Trophoblast cell (in vitro differentiated cells and primary cell): ENCODE measurements around the gene SLC35B2.

Source experiments
- DNase-seq, 2 donors: peaks; one replicate each; pipeline ENCODE4 v3.0.0-alpha.2; 2016
- H2AFZ ChIP-seq: 2 replicates; pipeline ENCODE4 v1.6.1; 2013; ENCODE audit warnings: low read length, moderate library complexity, mild to moderate bottlenecking; ENCODE audit not compliant: insufficient read depth, poor library complexity
- H2AK5ac ChIP-seq: 2 replicates; pipeline ENCODE4 v1.6.1; 2013; ENCODE audit warnings: mild to moderate bottlenecking, low read length
- H2BK120ac ChIP-seq: 2 replicates; pipeline ENCODE4 v1.6.1; 2013; ENCODE audit warnings: low read length, mild to moderate bottlenecking, moderate library complexity; ENCODE audit not compliant: insufficient read depth, poor library complexity
- H2BK12ac ChIP-seq: 2 replicates; pipeline ENCODE4 v1.6.1; 2013; ENCODE audit warnings: mild to moderate bottlenecking, low read length, moderate library complexity
- H2BK5ac ChIP-seq: 2 replicates; pipeline ENCODE4 v1.6.1; 2013; ENCODE audit warnings: low read length, low read depth, moderate library complexity, mild to moderate bottlenecking; ENCODE audit not compliant: poor library complexity
- H3K14ac ChIP-seq: 2 replicates; pipeline ENCODE4 v1.6.1; 2013; ENCODE audit warnings: mild to moderate bottlenecking, low read length
- H3K18ac ChIP-seq: 2 replicates; pipeline ENCODE4 v1.6.1; 2013; ENCODE audit warnings: mild to moderate bottlenecking, low read length
- H3K23ac ChIP-seq: 2 replicates; pipeline ENCODE4 v1.6.1; 2013; ENCODE audit warnings: low read length
- H3K27ac ChIP-seq: 2 replicates; pipeline ENCODE4 v1.5.1; 2013; ENCODE audit warnings: low read depth, mild to moderate bottlenecking, inconsistent platforms, low read length, moderate library complexity
- H3K27me3 ChIP-seq: 2 replicates; pipeline ENCODE4 v1.6.1; 2013; ENCODE audit warnings: inconsistent platforms, mild to moderate bottlenecking, low read length, moderate library complexity; ENCODE audit not compliant: insufficient read depth
- H3K36me3 ChIP-seq, 2 experiments: 1 replicate in 1 of 2; 2 replicates in 1 of 2; pipeline ENCODE4 v1.6.1; 2013; ENCODE audit warnings: low read length in 2 of 2, mild to moderate bottlenecking in 2 of 2, moderate library complexity in 1 of 2; ENCODE audit not compliant: insufficient read depth in 2 of 2, control insufficient read depth in 1 of 2
- H3K4ac ChIP-seq: 2 replicates; pipeline ENCODE4 v1.6.1; 2013; ENCODE audit warnings: low read depth, mild to moderate bottlenecking, low read length, moderate library complexity
- H3K4me1 ChIP-seq, 2 experiments: 1 replicate in 1 of 2; 2 replicates in 1 of 2; pipeline ENCODE4 v1.6.1; 2013; ENCODE audit warnings: low read length in 2 of 2, mild to moderate bottlenecking in 2 of 2, moderate library complexity in 1 of 2; ENCODE audit not compliant: insufficient read depth in 2 of 2, control insufficient read depth in 1 of 2
- H3K4me2 ChIP-seq: 2 replicates; pipeline ENCODE4 v1.6.1; 2013; ENCODE audit warnings: inconsistent platforms, mild to moderate bottlenecking, low read length, moderate library complexity
- H3K4me3 ChIP-seq: 2 replicates; pipeline ENCODE4 v1.5.1; 2013; ENCODE audit warnings: mild to moderate bottlenecking, low read depth, low read length, inconsistent platforms
- H3K79me1 ChIP-seq: one replicate; pipeline ENCODE4 v1.6.1; 2013; ENCODE audit warnings: low read length
- H3K79me2 ChIP-seq: 2 replicates; pipeline ENCODE4 v1.6.1; 2013; ENCODE audit warnings: low read length, mild to moderate bottlenecking; ENCODE audit not compliant: control insufficient read depth, insufficient read depth, poor library complexity
- H3K9ac ChIP-seq: 2 replicates; pipeline ENCODE4 v1.6.1; 2013; ENCODE audit warnings: mild to moderate bottlenecking, low read length
- H3K9me3 ChIP-seq: 2 replicates; pipeline ENCODE4 v1.6.1; 2013; ENCODE audit warnings: low read depth, mild to moderate bottlenecking, control low read depth, inconsistent platforms, low read length; ENCODE audit not compliant: insufficient read depth
- H4K12ac ChIP-seq: 2 replicates; pipeline ENCODE4 v1.6.1; 2013; ENCODE audit warnings: low read depth, mild to moderate bottlenecking, low read length, moderate library complexity
- H4K8ac ChIP-seq: 2 replicates; pipeline ENCODE4 v1.6.1; 2013; ENCODE audit warnings: low read depth, mild to moderate bottlenecking, low read length, moderate library complexity
- H4K91ac ChIP-seq: one replicate; pipeline ENCODE4 v1.6.1; 2013; ENCODE audit warnings: low read depth, mild to moderate bottlenecking, low read length, moderate library complexity
- WGBS: extraction: QIAGEN DNeasy Blood & Tissue Kit; methylation state at CpG from one replicate; pipeline ENCODE4 v1.1.7; 2013; ENCODE audit warnings: missing lambda C conversion rate; ENCODE audit not compliant: insufficient read length, insufficient coverage; ENCODE audit errors: extremely low coverage; 5-methylcytosine and 5-hydroxymethylcytosine counted together

The SLC35B2 gene

GRCh38 chr6:44228433-44228832, 28.9 kb downstream of the SLC35B2 start:
- no CpG with 5 or more reads among the region's 7 CpGs for WGBS
- H3K18ac ChIP-seq: no peak overlapping the region
- H2BK12ac ChIP-seq: no peak overlapping the region
- H3K79me1 ChIP-seq: peaks cover 24% of the 10 kb centered on the region
- no peak overlapping the region for H3K23ac ChIP-seq
- no peak overlapping the region for H3K14ac ChIP-seq
- no peak overlapping the region for H2AFZ ChIP-seq
- peaks cover 5% of the 10 kb centered on the region for H3K79me2 ChIP-seq
- H2BK5ac ChIP-seq: no peak overlapping the region
- H4K12ac ChIP-seq: no peak overlapping the region
- no peak overlapping the region for H3K4me2 ChIP-seq
- H3K4ac ChIP-seq: no peak overlapping the region
- no peak overlapping the region for H2BK120ac ChIP-seq
- no peak for DNase-seq
- no peaks in the 10 kb centered on the region for H3K27me3 ChIP-seq
- peaks cover 40 to 41% of the 10 kb centered on the region in 2 experiments for H3K36me3 ChIP-seq
- H3K9ac ChIP-seq: no peak overlapping the region
- peaks cover 48 to 63% of the 10 kb centered on the region in 2 experiments for H3K4me1 ChIP-seq
- H3K4me3 ChIP-seq: no peak overlapping the region
- no peak overlapping the region for H2AK5ac ChIP-seq
- no peak overlapping the region for H4K8ac ChIP-seq
- no peak overlapping the region for H4K91ac ChIP-seq
- no peak overlapping the region for H3K27ac ChIP-seq
- peaks cover 3% of the 10 kb centered on the region for H3K9me3 ChIP-seq

GRCh38 chr6:44228031-44228430, 29.3 kb downstream of the SLC35B2 start:
- H3K4me2 ChIP-seq: no peak overlapping the region
- peaks cover 50 to 62% of the 10 kb centered on the region in 2 experiments for H3K4me1 ChIP-seq
- no peak overlapping the region for H3K9ac ChIP-seq
- H4K12ac ChIP-seq: no peak overlapping the region
- H2AK5ac ChIP-seq: peak overlapping the region; percentile 4
- no peak overlapping the region for H3K18ac ChIP-seq
- peaks cover 3% of the 10 kb centered on the region for H3K9me3 ChIP-seq
- no peak overlapping the region for H4K91ac ChIP-seq
- H3K14ac ChIP-seq: no peak overlapping the region
- H4K8ac ChIP-seq: no peak overlapping the region
- H2BK12ac ChIP-seq: no peak overlapping the region
- H2AFZ ChIP-seq: no peak overlapping the region
- peaks cover 24% of the 10 kb centered on the region for H3K79me1 ChIP-seq
- no peak overlapping the region for H3K4me3 ChIP-seq
- peaks cover 36 to 37% of the 10 kb centered on the region in 2 experiments for H3K36me3 ChIP-seq
- H3K23ac ChIP-seq: no peak overlapping the region
- no CpG with 5 or more reads among the region's 6 CpGs for WGBS
- no peak overlapping the region for H3K4ac ChIP-seq
- no peak for DNase-seq
- H3K27ac ChIP-seq: no peak overlapping the region
- no peak overlapping the region for H2BK5ac ChIP-seq
- H3K79me2 ChIP-seq: peaks cover 5% of the 10 kb centered on the region
- no peaks in the 10 kb centered on the region for H3K27me3 ChIP-seq
- H2BK120ac ChIP-seq: no peak overlapping the region

GRCh38 chr6:44227148-44227793, 30.1 kb downstream of the SLC35B2 start:
- DNase-seq: no peak
- Histone ChIP-seq H3K79me2 (peaks cover 5% of the 10 kb centered on the region), H3K9ac (no peak overlapping the region), H3K4ac (no peak overlapping the region), H2AK5ac (no peak overlapping the region), H3K4me3 (no peak overlapping the region), H4K12ac (no peak overlapping the region), H3K36me3 (peaks cover 30 to 31% of the 10 kb centered on the region in 2 experiments), H3K23ac (no peak overlapping the region), H4K91ac (no peak overlapping the region), H3K9me3 (peaks cover 3% of the 10 kb centered on the region), H3K27ac (no peak overlapping the region), H3K4me1 (peaks cover 57 to 67% of the 10 kb centered on the region in 2 experiments), H4K8ac (no peak overlapping the region), H3K18ac (peak overlapping the region; percentile 5), H3K79me1 (peaks cover 25% of the 10 kb centered on the region), H2BK5ac (no peak overlapping the region), H3K27me3 (no peaks in the 10 kb centered on the region), H3K14ac (peak overlapping the region; percentile 7), H3K4me2 (no peak overlapping the region), H2AFZ (no peak overlapping the region), H2BK12ac (no peak overlapping the region), H2BK120ac (no peak overlapping the region)
- WGBS: no CpG with 5 or more reads among the region's 7 CpGs

- H3K14ac ChIP-seq: peak overlapping the region; percentile 64
- no peak overlapping the region for H3K9ac ChIP-seq
- H2BK5ac ChIP-seq: no peak overlapping the region
- no peak overlapping the region for H4K12ac ChIP-seq
- peak overlapping the region; percentile 79 for H2AK5ac ChIP-seq
- peaks cover 63 to 72% of the 10 kb centered on the region in 2 experiments for H3K4me1 ChIP-seq
- no CpG with 5 or more reads among the region's 15 CpGs for WGBS
- no peaks in the 10 kb centered on the region for H3K27me3 ChIP-seq
- peaks cover 29% of the 10 kb centered on the region for H3K79me1 ChIP-seq
- H4K8ac ChIP-seq: no peak overlapping the region
- peaks cover 25 to 26% of the 10 kb centered on the region in 2 experiments for H3K36me3 ChIP-seq
- no peak for DNase-seq
- H3K23ac ChIP-seq: no peak overlapping the region
- no peak overlapping the region for H3K4ac ChIP-seq
- peak overlapping the region; percentile 54 for H4K91ac ChIP-seq
- peaks cover 7% of the 10 kb centered on the region for H3K79me2 ChIP-seq
- H2BK120ac ChIP-seq: no peak overlapping the region
- no peaks in the 10 kb centered on the region for H3K9me3 ChIP-seq
- no peak overlapping the region for H3K27ac ChIP-seq
- H2AFZ ChIP-seq: no peak overlapping the region
- H3K4me3 ChIP-seq: no peak overlapping the region
- peak overlapping the region; percentile 15 for H3K4me2 ChIP-seq
- H2BK12ac ChIP-seq: peak overlapping the region; percentile 50
- H3K18ac ChIP-seq: peak overlapping the region; percentile 79
These were observed 30.8 kb downstream of the SLC35B2 start for GRCh38 chr6:44226368-44227147.
